Activated naive CD4-positive, alpha-beta T cell treated with anti-CD3 and anti-CD28 coated beads, Interleukin-2, amount 10 ng/mL, durations not matched to agents 7 days and 5 days (primary cell): Measurements from ENCODE around the gene TMEM80.
"Not testable (repeated sequence)": the region's sequence is repeated elsewhere in the genome, so short reads cannot be mapped to it uniquely, and the experiment has no call there.

ENCODE experiments used
- CTCF ChIA-PET: fragments of 350-600 bp; sonication (Branson Sonifier 250); formaldehyde crosslinking; loops from one replicate; lab custom pipeline; 2021; ENCODE audit warnings: antibody characterized with exemption; lab: Charles Lee
- DNase-seq: peaks from one replicate; pipeline ENCODE4 v3.0.0-alpha.2; 2020
- H3K27ac Mint-ChIP-seq: one replicate; pipeline ENCODE4 v1.8.0; 2021; ENCODE audit warnings: mild to moderate bottlenecking, moderate library complexity, mixed read lengths
- H3K27me3 Mint-ChIP-seq: one replicate; pipeline ENCODE4 v1.8.0; 2021; ENCODE audit warnings: mild to moderate bottlenecking, mixed read lengths
- H3K36me3 Mint-ChIP-seq: one replicate; pipeline ENCODE4 v1.8.0; 2021; ENCODE audit warnings: mixed read lengths
- H3K4me1 Mint-ChIP-seq: one replicate; pipeline ENCODE4 v1.8.0; 2021; ENCODE audit warnings: mixed read lengths
- H3K4me3 Mint-ChIP-seq: one replicate; pipeline ENCODE4 v1.8.0; 2021; ENCODE audit warnings: mild to moderate bottlenecking, moderate library complexity, mixed read lengths
- H3K9me3 Mint-ChIP-seq: one replicate; pipeline ENCODE4 v1.8.0; 2021; ENCODE audit warnings: mixed read lengths

The TMEM80 gene

DNA sequence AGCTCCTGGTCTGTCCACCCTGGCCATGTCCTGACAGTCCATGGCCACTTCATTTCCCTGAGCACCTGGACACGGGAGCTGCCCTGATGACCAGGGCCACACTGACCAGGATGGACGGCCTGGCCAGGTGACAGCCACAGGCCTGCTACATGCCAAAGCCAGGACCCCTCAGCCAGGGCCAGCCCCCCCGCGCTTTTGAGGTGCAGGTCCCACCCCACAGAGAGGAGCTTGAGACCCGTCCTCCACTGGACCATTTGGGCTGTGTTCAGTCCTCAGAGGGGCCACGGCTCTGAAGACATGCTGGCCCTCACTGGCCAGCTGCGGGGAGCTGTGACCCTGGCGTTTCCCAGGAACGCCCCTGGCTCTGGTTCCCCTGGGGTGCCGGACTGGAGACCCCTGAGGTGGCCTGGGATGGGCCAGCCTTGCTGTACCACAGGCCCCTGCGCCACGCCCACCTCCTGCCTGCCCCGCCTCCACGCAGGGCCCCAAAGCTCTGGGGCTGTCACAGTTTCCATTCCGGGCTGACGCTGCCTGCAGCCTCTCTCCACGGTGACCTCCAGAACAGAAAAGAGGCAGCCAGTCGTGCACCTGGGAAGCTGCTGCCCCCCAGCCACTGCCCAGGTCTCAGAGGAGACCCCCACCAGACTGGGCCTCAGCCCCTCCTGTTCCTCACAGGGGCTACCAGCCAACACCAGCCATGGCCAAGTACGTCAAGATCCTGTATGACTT, 28.6 kb downstream of the TMEM80 start:
- H3K27me3 Mint-ChIP-seq: peaks cover 59% of the 10 kb centered on the region
- H3K4me1 Mint-ChIP-seq: peaks cover 35% of the 10 kb centered on the region
- DNase-seq: no peak
- CTCF ChIA-PET: interaction anchor here (0.7 to 5.6 kb wide), 9 partner anchors 20 to 169 kb away, joined by 3 to 42 read pairs (median 5); no protein-coding TSS in a partner anchor
- no peaks in the 10 kb centered on the region for H3K36me3 Mint-ChIP-seq
- H3K4me3 Mint-ChIP-seq: peak overlapping the region; percentile 38
- no peaks in the 10 kb centered on the region for H3K9me3 Mint-ChIP-seq
- H3K27ac Mint-ChIP-seq: no peak overlapping the region

DNA sequence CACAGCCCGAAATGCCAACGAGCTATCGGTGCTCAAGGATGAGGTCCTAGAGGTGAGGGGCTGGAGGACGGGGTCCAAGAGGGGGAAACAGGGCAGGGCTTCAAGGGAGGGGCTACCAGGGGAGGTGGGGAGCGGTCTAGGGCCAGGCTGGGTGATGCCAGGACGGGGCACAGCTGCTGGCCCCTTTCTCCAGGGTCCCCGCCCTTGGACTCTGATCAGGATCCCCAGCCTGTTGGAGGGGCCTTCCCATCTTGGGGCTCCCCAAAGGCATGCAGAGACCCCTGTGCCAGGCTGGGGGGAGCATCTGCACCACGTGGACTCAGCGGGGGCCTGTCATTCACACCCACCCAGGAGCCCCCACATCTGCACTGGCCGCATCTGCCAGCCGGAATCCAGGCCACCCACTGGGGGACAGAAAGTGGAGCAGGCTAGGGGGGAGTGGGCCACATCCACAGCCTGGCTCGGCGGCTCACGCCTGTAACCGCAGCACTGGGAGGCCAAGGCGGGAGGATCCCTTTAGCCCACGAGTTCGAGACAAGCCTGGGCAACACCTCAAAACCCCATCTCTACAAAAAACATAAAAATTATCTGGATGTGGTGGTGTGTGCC, 29.3 kb downstream of the TMEM80 start:
- Mint-ChIP-seq H3K4me1 (peaks cover 34% of the 10 kb centered on the region), H3K27ac (no peak overlapping the region), H3K4me3 (peak overlapping the region; percentile 64), H3K36me3 (no peaks in the 10 kb centered on the region), H3K27me3 (peaks cover 59% of the 10 kb centered on the region), H3K9me3 (no peaks in the 10 kb centered on the region)
- CTCF ChIA-PET: interaction anchor here (1.3 to 5.6 kb wide), 6 partner anchors 9 to 169 kb away, joined by 4 to 42 read pairs (median 8); no protein-coding TSS in a partner anchor
- DNase-seq: no peak

DNA sequence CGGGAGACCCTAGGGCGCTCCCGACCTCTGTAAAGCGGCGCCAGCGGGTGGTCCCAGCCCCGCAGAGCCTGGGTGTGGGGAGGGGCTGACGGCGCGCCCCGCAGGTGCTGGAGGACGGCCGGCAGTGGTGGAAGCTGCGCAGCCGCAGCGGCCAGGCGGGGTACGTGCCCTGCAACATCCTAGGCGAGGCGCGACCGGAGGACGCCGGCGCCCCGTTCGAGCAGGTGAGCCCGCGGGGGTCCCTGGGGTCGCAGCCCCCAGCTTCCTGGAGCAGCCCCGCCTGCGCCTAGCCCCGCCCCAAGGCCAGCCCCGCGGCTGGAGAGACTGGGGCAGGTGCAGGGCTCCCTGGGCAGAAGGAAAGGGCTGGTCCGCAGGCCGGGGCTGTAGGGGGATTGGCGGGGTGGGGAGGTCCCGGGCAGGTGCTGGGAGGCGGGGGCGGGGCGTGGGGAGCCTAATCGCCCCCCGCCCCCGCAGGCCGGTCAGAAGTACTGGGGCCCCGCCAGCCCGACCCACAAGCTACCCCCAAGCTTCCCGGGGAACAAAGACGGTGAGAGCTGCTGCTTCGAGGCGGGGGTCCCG, 30.1 kb downstream of the TMEM80 start:
- no peak overlapping the region for H3K27ac Mint-ChIP-seq
- H3K36me3 Mint-ChIP-seq: no peaks in the 10 kb centered on the region
- peaks cover 30% of the 10 kb centered on the region for H3K4me1 Mint-ChIP-seq
- H3K4me3 Mint-ChIP-seq: peak overlapping the region; percentile 64
- H3K9me3 Mint-ChIP-seq: no peaks in the 10 kb centered on the region
- DNase-seq: peak; percentile 59
- peaks cover 52% of the 10 kb centered on the region for H3K27me3 Mint-ChIP-seq
- CTCF ChIA-PET: interaction anchor here (0.9 to 5.6 kb wide), 8 partner anchors 8 to 170 kb away, joined by 3 to 42 read pairs (median 4); partner anchors contain the start of gene TMEM80

DNA sequence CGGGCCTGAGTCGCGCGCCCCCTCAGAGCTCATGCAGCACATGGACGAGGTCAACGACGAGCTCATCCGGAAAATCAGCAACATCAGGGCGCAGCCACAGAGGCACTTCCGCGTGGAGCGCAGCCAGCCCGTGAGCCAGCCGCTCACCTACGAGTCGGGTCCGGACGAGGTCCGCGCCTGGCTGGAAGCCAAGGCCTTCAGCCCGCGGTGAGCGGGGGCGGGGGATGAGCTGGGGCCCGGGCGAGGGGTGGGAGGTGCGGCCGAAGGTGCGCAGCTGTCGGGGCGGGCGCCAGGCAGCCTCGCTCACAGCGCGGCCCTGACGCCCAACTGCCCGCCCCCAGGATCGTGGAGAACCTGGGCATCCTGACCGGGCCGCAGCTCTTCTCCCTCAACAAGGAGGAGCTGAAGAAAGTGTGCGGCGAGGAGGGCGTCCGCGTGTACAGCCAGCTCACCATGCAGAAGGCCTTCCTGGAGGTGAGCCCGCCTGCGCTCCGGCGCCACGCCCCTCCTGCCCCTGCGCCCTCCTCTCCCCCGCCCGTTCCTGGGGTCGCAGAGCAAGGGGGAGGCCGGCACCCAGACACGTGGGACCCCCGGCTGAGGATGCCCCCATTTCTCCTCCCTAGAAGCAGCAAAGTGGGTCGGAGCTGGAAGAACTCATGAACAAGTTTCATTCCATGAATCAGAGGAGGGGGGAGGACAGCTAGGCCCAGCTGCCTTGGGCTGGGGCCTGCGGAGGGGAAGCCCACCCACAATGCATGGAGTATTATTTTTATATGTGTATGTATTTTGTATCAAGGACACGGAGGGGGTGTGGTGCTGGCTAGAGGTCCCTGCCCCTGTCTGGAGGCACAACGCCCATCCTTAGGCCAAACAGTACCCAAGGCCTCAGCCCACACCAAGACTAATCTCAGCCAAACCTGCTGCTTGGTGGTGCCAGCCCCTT, 30.9 kb downstream of the TMEM80 start:
- peaks cover 43% of the 10 kb centered on the region for H3K27me3 Mint-ChIP-seq
- H3K4me3 Mint-ChIP-seq: peak overlapping the region; percentile 70
- H3K27ac Mint-ChIP-seq: peak overlapping the region; percentile 55
- H3K4me1 Mint-ChIP-seq: peaks cover 27% of the 10 kb centered on the region
- CTCF ChIA-PET: interaction anchor here (0.9 to 5.6 kb wide), 10 partner anchors 7 to 171 kb away, joined by 3 to 42 read pairs (median 4); partner anchors contain the start of genes TALDO1 and TMEM80
- H3K36me3 Mint-ChIP-seq: no peaks in the 10 kb centered on the region
- peak; percentile 77 for DNase-seq
- H3K9me3 Mint-ChIP-seq: no peaks in the 10 kb centered on the region

DNA sequence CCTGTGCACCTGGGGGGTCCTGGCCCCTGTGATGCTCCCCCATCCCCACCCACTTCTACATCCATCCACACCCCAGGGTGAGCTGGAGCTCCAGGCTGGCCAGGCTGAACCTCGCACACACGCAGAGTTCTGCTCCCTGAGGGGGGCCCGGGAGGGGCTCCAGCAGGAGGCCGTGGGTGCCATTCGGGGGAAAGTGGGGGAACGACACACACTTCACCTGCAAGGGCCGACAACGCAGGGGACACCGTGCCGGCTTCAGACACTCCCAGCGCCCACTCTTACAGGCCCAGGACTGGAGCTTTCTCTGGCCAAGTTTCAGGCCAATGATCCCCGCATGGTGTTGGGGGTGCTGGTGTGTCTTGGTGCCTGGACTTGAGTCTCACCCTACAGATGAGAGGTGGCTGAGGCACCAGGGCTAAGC, 31.7 kb downstream of the TMEM80 start:
- peaks cover 22% of the 10 kb centered on the region for H3K4me1 Mint-ChIP-seq
- CTCF ChIA-PET: interaction anchor here (0.9 to 5.6 kb wide), 6 partner anchors 16 to 172 kb away, joined by 3 to 42 read pairs (median 4); partner anchors contain the start of gene TALDO1
- peaks cover 37% of the 10 kb centered on the region for H3K27me3 Mint-ChIP-seq
- no peak overlapping the region for H3K27ac Mint-ChIP-seq
- H3K4me3 Mint-ChIP-seq: no peak overlapping the region
- no peaks in the 10 kb centered on the region for H3K9me3 Mint-ChIP-seq
- no peak for DNase-seq
- no peaks in the 10 kb centered on the region for H3K36me3 Mint-ChIP-seq

DNA sequence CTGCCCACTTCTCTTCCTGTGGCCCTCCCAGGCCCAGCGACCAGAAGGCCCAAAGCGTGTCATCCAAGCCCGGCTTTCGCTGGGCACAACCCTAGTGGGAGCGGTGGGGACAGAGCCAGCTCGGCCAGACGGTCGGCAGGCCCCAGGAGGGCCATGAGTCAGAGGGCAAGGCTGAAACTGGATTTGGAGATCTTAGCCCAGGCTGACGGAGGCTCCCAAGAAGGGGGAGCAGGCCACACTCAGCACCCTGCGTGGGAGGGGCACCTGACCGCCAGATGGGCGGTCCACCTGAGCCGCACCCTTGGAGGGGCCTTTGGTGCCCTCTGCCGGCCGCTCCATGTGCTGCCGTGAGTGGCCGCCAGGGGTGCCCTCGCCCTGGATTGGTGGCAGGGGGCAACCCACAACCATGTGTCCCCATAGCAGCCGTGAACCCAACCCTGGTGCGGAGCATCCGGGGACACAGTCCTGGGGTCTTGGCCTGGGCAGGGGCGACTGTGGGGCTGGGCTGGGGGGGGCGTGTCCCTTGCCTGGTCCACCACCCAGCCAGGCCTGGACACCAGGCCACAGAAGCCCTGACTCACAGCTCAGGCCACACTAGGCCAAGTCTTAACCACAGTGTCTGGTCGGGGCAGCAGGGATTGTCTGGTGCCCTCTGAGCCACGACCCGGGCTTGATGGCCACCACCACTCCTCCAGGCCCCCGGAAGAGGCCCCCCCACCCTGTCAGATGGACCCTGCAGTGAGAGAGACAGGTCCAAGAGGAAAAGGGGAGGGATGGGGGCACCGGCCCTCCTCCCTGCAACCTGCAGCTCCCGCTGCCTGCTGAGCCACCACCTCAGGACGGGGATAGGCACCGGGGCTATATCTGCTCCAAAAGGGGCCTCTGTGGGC, 32.5 kb downstream of the TMEM80 start:
- H3K27ac Mint-ChIP-seq: no peak overlapping the region
- peaks cover 38% of the 10 kb centered on the region for H3K27me3 Mint-ChIP-seq
- H3K9me3 Mint-ChIP-seq: no peaks in the 10 kb centered on the region
- peak; percentile 84 for DNase-seq
- H3K36me3 Mint-ChIP-seq: no peaks in the 10 kb centered on the region
- peaks cover 20% of the 10 kb centered on the region for H3K4me1 Mint-ChIP-seq
- CTCF ChIA-PET: interaction anchor here (0.9 to 1.5 kb wide), 5 partner anchors 8 to 172 kb away, joined by 3 to 6 read pairs (median 3); partner anchors contain the start of gene TALDO1
- no peak overlapping the region for H3K4me3 Mint-ChIP-seq

DNA sequence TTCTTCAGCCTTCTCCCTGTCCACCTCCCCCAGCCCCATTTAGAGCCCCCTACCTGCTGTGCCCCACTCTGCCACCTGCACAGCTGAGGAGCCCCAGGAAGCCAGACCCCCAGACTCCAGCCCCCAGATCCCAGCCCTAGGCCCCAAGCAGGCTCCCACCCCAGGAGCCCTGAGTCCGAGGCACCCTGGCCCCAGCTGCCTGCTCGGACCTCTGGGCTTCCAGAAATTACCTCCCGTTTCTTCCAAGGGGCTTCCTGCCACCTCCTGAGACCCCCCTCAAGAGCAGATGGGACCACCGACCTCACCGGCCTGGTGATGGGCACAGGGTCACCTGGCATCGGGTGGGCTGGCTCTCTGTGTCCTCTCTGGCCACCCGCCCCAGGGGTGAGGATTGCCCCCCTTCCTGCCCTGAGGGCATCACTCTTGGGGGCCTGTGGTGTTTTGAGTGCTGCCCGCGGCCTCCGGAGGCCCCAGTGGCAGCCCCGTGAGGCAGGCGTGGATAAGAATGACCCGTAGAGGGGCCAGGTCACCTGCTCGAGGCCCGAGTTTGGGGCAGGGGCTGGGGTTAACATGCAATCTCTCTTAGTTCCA, 33.4 kb downstream of the TMEM80 start:
- Mint-ChIP-seq H3K4me1 (peaks cover 15% of the 10 kb centered on the region), H3K27me3 (peaks cover 38% of the 10 kb centered on the region)

DNA sequence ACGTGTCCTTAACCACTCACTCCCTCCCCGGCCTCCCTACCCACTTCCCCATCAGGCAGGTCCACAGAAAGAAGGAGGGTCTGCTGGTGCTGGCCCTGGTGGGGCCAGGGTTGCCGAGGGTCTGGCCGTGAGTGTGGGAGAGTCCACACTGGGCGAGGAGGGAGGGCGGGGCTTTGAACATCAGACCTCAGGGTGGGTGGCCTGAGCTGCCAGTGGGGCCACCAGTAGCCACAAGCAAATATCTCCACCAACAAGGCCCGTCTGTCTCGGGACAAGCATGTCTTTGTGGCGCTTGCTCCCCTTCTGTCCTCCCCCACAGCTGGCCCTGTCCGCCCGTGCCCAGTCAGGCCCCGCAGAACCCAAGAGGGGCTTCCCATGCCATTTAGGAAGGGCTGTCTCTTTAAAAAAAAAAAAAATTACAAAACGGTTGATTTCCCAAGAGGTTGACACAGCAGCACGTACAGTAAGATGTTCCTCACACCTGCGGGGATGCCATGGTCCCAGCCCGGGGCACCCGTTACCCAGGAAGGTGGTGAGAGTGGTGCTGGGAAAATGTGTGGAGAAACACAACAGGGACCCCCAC, 34.0 kb downstream of the TMEM80 start:
- CTCF ChIA-PET: interaction anchor here (0.7 kb wide), 1 partner anchor 185 kb away, joined by 3 read pairs; no protein-coding TSS in a partner anchor
- no peak overlapping the region for H3K27ac Mint-ChIP-seq

More for the DNA sequence above, 33.4 kb downstream of the TMEM80 start:
- Mint-ChIP-seq H3K36me3 (no peaks in the 10 kb centered on the region), H3K4me3 (no peak overlapping the region), H3K27ac (no peak overlapping the region), H3K9me3 (no peaks in the 10 kb centered on the region)
- no peak for DNase-seq
- CTCF ChIA-PET: interaction anchor here (0.7 to 1.5 kb wide), 4 partner anchors 9 to 184 kb away, joined by 3 to 6 read pairs (median 3); no protein-coding TSS in a partner anchor

DNA sequence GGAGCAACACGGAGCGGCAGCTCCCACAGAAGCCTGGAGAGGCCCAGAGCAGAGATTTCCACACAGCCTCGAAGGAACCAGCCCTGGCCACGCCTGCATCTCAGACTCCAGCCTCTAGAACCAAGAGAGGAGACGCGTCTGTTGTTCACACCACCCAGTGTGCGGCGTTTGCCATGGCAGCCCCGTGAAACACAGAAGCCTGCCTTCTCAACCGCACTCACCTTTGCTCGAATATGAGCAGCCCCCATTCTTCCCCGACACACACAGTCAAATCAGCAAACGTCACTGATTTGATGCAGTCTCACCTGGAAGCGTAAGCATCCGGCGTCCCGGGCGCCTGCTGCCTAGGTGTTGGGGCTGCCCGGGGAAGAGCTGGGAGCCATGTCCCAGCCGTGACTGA, 37.5 kb downstream of the TMEM80 start:
- H3K27ac Mint-ChIP-seq: no peak overlapping the region
- H3K9me3 Mint-ChIP-seq: peaks cover 3% of the 10 kb centered on the region
- peaks cover 33% of the 10 kb centered on the region for H3K27me3 Mint-ChIP-seq
- DNase-seq: no peak
- H3K4me1 Mint-ChIP-seq: peaks cover 15% of the 10 kb centered on the region
- CTCF ChIA-PET: interaction anchor here (1.6 kb wide), 1 partner anchor 11 kb away, joined by 4 read pairs; no protein-coding TSS in a partner anchor
- peaks cover 2% of the 10 kb centered on the region for H3K36me3 Mint-ChIP-seq
- no peak overlapping the region for H3K4me3 Mint-ChIP-seq

More for the DNA sequence above, 34.0 kb downstream of the TMEM80 start:
- Mint-ChIP-seq H3K27me3 (peaks cover 34% of the 10 kb centered on the region), H3K4me1 (peaks cover 14% of the 10 kb centered on the region), H3K36me3 (no peaks in the 10 kb centered on the region), H3K9me3 (no peaks in the 10 kb centered on the region), H3K4me3 (no peak overlapping the region)
- DNase-seq: no peak

DNA sequence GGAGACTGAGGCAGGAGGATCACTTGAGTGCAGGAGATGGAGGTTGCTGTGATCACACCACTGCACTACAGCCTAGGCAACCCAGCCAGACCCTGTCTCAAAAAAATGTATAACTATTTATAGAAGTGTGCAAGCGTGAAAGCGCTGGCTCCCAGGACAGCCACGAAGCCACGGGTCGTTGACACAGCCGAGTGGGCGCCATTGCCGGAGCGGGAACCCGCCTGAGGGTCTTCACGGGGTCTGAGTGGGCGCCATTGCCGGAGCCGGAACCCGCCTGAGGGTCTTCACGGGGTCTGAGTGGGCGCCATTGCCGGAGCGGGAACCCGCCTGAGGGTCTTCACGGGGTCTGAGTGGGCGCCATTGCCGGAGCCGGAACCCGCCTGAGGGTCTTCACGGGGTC, 38.9 kb downstream of the TMEM80 start:
- H3K4me3 Mint-ChIP-seq, H3K36me3 Mint-ChIP-seq, DNase-seq, H3K9me3 Mint-ChIP-seq, H3K27ac Mint-ChIP-seq: not testable (repeated sequence)
- CTCF ChIA-PET: interaction anchor here (0.8 kb wide), 1 partner anchor 9 kb away, joined by 4 read pairs; no protein-coding TSS in a partner anchor
- Mint-ChIP-seq H3K27me3 (peaks cover 43% of the 10 kb centered on the region), H3K4me1 (peaks cover 24% of the 10 kb centered on the region)

DNA sequence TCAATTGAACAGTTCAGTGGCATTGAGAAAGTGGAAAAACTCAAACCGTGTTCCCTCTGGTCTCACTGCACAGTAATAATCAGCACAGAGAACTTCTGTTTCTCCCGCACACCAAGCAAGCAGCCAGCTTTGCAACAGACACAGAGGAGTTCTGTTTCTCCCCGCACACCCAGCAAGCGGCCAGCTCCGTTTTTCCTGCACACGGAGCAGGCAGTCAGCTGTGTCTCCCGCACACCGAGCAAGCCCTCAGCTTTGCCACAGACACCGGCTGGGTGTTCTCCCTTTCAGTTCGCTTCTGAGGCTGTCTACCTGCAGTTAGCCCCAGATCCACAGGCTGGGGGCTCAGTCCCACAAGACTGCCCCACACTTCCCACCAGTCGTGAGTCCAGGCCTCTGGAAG, 41.8 kb downstream of the TMEM80 start:
- Mint-ChIP-seq H3K27ac (peak overlapping the region; percentile 80), H3K27me3 (peaks cover 46% of the 10 kb centered on the region), H3K4me3 (peak overlapping the region; percentile 65), H3K9me3 (peaks cover 3% of the 10 kb centered on the region), H3K36me3 (peaks cover 2% of the 10 kb centered on the region), H3K4me1 (peaks cover 24% of the 10 kb centered on the region)
- DNase-seq: no peak
- CTCF ChIA-PET: interaction anchor here (1.6 to 1.8 kb wide), 3 partner anchors 9 to 11 kb away, joined by 3 to 9 read pairs (median 4); partner anchors contain the start of gene TALDO1
